ENCODE measurements around the gene TMEM109. TPM values are rescaled to one million over a fixed set of nuclear protein-coding genes. Genes with fewer than 3 reads are reported as not detected.

Gene TMEM109
- total and polyA plus RNA-seq, 2 of the 13 experiments (the other 11 are each of a cell fraction or from before 2014, with no cell fraction given) = 7.7 to 18.0 TPM

DNA sequence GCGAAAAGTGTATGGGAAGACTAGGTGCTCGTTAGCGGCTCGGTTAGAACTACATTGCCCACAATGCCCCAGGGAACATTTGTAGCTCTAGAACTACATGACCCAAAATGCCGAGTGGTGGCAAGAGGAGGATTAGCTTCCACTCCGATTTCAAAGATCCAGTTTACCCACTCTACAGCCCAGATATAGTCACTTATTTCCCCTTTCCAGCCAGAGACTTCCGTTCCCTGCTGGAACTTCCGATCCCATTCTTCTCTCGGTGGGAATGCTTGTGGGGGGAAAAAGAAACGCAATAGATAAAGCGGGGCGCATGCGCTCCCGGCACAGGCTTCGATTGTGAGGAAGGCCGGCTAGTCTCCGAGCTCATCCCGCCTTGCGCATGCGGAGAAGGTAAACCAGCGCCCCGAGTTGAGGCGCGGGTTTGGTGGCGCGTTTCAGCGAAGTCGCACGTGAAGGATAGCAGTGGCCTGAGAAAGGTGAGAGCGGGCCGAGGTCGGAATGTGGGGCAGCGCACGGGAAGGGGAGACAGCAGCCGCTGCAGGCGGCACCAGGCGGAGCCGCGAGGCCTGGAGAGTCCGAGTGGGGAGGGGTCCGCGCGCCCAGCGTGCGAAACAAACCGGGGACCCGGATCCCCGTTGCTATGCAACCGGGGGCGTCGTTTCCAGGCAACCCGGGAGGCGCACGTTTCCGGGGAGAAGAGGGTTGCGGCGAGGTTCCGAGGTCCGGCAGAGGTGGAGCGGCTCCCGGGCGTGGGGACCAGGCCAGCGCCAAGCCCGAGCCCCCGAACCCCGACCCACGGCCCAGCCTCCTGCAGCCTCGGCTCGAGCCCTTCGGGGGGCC, at the start of gene TMEM109 (continued):
- TF ChIP-seq KLF6 (CRISPR knock-in tag; IDR thresholded peaks at IDR 0.05) (no peak), ZNF878 (CRISPR knock-in tag; IDR thresholded peaks at IDR 0.05) (no peak), KLF11 (CRISPR knock-in tag; IDR thresholded peaks at IDR 0.05) (no peak), MATR3 (CRISPR knock-in tag; IDR thresholded peaks at IDR 0.05) (no peak), ATF2 (CRISPR knock-in tag; IDR thresholded peaks at IDR 0.05) (no peak), HNF4A (CRISPR knock-in tag; IDR thresholded peaks at IDR 0.05) (no peak), ZNF496 (CRISPR knock-in tag; IDR thresholded peaks at IDR 0.05; ENCODE audit: insufficient replicate concordance) (no peak), SOX6 (IDR thresholded peaks at IDR 0.05) (no peak), SOX6 (CRISPR knock-in tag; IDR thresholded peaks at IDR 0.05) (no peak), ZNF136 (CRISPR knock-in tag; IDR thresholded peaks at IDR 0.05; ENCODE audit: low read depth) (peak; percentile 79; the same call in 1 of the 2 replicates), RBAK (CRISPR knock-in tag; IDR thresholded peaks at IDR 0.05) (no peak), JDP2 (CRISPR knock-in tag; IDR thresholded peaks at IDR 0.05; ENCODE audit: borderline replicate concordance) (no peak), ZNF143 (CRISPR knock-in tag; IDR thresholded peaks at IDR 0.05) (peak; percentile 93), NFYC (CRISPR knock-in tag; IDR thresholded peaks at IDR 0.05) (no peak), ZNF644 (CRISPR knock-in tag; IDR thresholded peaks at IDR 0.05; ENCODE audit: low read depth) (no peak), RFX5 (IDR thresholded peaks at IDR 0.05; ENCODE audit: low read depth, low read length) (no peak), SNRNP70 (IDR thresholded peaks at IDR 0.05; ENCODE audit: low read depth, low read length) (no peak), HNRNPUL1 (IDR thresholded peaks at IDR 0.05; ENCODE audit: low read depth, low read length) (no peak), PAWR (CRISPR knock-in tag; IDR thresholded peaks at IDR 0.05; ENCODE audit: borderline replicate concordance) (no peak), BRD4 (CRISPR knock-in tag; IDR thresholded peaks at IDR 0.05) (0 out of 2 replicates have a peak, but pooled peaks have one; percentile 53)
- TF ChIP-seq, protein P1, sequence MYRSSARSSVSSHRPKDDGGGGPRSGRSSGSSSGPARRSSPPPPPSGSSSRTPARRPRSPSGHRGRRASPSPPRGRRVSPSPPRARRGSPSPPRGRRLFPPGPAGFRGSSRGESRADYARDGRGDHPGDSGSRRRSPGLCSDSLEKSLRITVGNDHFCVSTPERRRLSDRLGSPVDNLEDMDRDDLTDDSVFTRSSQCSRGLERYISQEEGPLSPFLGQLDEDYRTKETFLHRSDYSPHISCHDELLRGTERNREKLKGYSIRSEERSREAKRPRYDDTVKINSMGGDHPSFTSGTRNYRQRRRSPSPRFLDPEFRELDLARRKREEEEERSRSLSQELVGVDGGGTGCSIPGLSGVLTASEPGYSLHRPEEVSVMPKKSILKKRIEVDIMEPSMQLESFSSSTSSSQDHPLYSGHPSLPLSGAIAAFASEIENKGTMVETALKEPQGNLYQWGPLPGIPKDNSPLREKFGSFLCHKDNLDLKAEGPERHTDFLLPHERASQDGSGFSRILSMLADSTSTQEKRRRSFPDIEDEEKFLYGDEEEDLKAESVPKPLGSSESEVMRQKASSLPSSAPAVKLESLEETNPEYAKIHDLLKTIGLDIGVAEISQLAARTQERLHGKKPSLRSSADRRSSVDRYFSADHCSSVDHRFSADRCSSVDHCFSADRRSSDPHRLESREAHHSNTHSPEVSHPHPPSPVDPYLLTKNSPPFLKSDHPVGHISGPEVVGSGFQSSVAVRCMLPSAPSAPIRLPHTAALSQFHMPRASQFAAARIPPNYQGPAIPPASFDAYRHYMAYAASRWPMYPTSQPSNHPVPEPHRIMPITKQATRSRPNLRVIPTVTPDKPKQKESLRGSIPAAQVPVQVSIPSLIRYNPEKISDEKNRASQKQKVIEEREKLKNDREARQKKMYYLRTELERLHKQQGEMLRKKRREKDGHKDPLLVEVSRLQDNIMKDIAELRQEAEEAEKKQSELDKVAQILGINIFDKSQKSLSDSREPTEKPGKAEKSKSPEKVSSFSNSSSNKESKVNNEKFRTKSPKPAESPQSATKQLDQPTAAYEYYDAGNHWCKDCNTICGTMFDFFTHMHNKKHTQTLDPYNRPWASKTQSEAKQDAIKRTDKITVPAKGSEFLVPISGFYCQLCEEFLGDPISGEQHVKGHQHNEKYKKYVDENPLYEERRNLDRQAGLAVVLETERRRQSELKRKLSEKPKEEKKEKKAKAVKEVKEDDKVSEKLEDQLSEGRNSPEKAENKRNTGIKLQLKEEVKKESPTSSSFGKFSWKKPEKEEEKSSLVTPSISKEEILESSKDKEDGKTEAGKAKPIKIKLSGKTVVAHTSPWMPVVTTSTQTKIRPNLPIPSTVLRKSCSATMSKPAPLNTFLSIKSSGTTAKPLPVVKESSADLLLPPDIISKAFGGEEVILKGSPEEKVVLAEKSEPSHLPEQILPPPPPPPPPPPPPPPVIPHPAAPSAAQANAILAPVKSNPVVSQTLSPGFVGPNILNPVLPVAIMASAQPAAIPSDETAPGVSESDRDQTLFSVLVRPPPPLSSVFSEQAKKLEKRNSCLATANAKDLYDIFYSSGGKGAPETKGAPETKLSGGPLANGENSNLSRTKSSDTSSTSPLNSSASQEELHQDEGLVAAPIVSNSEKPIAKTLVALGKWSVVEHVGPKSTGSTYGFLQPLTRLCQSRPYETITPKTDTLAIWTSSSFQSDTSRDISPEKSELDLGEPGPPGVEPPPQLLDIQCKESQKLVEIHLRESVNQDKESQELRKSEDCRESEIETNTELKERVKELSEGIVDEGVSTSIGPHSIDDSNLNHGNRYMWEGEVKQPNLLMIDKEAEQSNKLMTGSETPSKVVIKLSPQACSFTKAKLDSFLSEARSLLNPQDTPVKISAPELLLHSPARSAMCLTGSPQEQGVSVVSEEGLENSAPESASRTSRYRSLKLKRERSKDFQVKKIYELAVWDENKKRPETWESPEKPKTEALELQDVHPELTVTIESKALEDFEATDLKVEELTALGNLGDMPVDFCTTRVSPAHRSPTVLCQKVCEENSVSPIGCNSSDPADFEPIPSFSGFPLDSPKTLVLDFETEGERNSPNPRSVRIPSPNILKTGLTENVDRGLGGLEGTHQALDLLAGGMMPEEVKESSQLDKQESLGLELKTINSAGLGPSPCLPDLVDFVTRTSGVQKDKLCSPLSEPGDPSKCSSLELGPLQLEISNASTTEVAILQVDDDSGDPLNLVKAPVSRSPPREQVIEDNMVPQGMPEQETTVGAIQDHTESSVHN (CRISPR knock-in tag; IDR thresholded peaks at IDR 0.05) = no peak
- TF ChIP-seq, protein P2, sequence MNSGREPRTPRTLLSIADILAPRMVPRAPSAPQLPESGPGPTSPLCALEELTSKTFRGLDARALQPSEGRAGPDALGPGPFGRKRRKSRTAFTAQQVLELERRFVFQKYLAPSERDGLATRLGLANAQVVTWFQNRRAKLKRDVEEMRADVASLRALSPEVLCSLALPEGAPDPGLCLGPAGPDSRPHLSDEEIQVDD (CRISPR knock-in tag; IDR thresholded peaks at IDR 0.05; ENCODE audit: borderline replicate concordance) = no peak; the same call in 1 of the 2 replicates
